ENCODE measurements around the gene APBA2. TPM values are rescaled to one million over a fixed set of nuclear protein-coding genes. Genes with fewer than 3 reads are reported as not detected.

The APBA2 gene
- total RNA-seq, 1 donor from 2014 or later: 35.8 TPM

GRCh38 chr15:29062626-29063025 lies 176.9 kb downstream of the APBA2 start:
- no peak overlapping the region for H2AFZ ChIP-seq (replicated peaks)
- no peaks in the 10 kb centered on the region for H3F3A ChIP-seq (ENCODE audit: low read depth)
- TF ChIP-seq EZH2phosphoT487 (IDR thresholded peaks at IDR 0.05) (no peak), CTCF (IDR thresholded peaks at IDR 0.05) (no peak), EZH2 (IDR thresholded peaks at IDR 0.05) (no peak)
- DNase-seq (ENCODE audit: low spot score): no peak
- no peak overlapping the region for H3K4me3 Mint-ChIP-seq
- no peaks in the 10 kb centered on the region for H3K4me1 ChIP-seq
- H3K9ac ChIP-seq: no peak overlapping the region
- no peak overlapping the region for H3K27ac ChIP-seq
- H3K27me3 ChIP-seq: no peaks in the 10 kb centered on the region
- H4K20me1 ChIP-seq (ENCODE audit: low read depth): peaks cover 6% of the 10 kb centered on the region
- H3K36me3 Mint-ChIP-seq: peaks cover 16% of the 10 kb centered on the region
- H3K9me3 ChIP-seq (ENCODE audit: low read depth): no peaks in the 10 kb centered on the region
- peaks cover 6% of the 10 kb centered on the region for H3K27me3 Mint-ChIP-seq (ENCODE audit: insufficient read depth, low read depth)
- peaks cover 7% of the 10 kb centered on the region for H3K79me2 ChIP-seq (ENCODE audit: low read depth)
- H3K4me3 ChIP-seq: no peak overlapping the region
- H3K27ac Mint-ChIP-seq: no peak overlapping the region
- H3K4me1 Mint-ChIP-seq: peaks cover 16% of the 10 kb centered on the region
- no peaks in the 10 kb centered on the region for H3K36me3 ChIP-seq
- H3K4me2 ChIP-seq: no peak overlapping the region
- H3K9me3 Mint-ChIP-seq: peaks cover 10% of the 10 kb centered on the region

DNA sequence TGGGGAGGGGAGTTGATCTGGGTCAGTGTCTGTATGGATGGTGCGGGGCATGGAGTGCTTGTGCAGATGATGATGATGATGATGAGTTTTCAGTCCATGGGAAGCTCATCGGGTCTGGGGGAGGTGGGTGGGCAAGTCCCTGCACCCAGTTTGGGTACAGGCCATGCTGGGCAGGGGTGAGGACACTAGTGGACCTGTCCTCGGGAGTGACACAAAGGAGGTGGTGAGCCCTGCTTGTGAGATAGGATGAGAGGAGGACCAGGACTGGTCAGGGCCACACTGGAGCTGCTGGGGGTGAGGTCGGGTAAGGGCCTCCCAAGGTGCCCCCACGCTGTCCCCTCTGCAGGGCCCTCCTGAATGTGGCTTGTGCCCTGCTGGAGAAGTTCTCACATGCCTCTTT lies 177.9 kb downstream of the APBA2 start:
- TF ChIP-seq CTCF (IDR thresholded peaks at IDR 0.05): no peak
- TF ChIP-seq EZH2phosphoT487 (IDR thresholded peaks at IDR 0.05): no peak
- TF ChIP-seq EZH2 (IDR thresholded peaks at IDR 0.05): no peak
- Histone ChIP-seq H3K27me3 (no peaks in the 10 kb centered on the region), H4K20me1 (ENCODE audit: low read depth) (peaks cover 6% of the 10 kb centered on the region), H3K27ac (no peak overlapping the region), H2AFZ (replicated peaks) (no peak overlapping the region), H3K4me1 (no peaks in the 10 kb centered on the region), H3K36me3 (no peaks in the 10 kb centered on the region), H3K4me3 (no peak overlapping the region), H3K9me3 (ENCODE audit: low read depth) (no peaks in the 10 kb centered on the region), H3K79me2 (ENCODE audit: low read depth) (peaks cover 5% of the 10 kb centered on the region), H3K4me2 (no peak overlapping the region), H3K9ac (no peak overlapping the region), H3F3A (ENCODE audit: low read depth) (no peaks in the 10 kb centered on the region)
- peaks cover 13% of the 10 kb centered on the region for H3K36me3 Mint-ChIP-seq
- peaks cover 22% of the 10 kb centered on the region for H3K4me1 Mint-ChIP-seq
- no peak overlapping the region for H3K4me3 Mint-ChIP-seq
- no peak for DNase-seq (ENCODE audit: low spot score)
- no peak overlapping the region for H3K27ac Mint-ChIP-seq
- peaks cover 11% of the 10 kb centered on the region for H3K9me3 Mint-ChIP-seq
- H3K27me3 Mint-ChIP-seq (ENCODE audit: insufficient read depth, low read depth): peaks cover 6% of the 10 kb centered on the region

- H3K4me2 ChIP-seq: no peak overlapping the region
- no peak for DNase-seq (ENCODE audit: low spot score)
- peaks cover 6% of the 10 kb centered on the region for H4K20me1 ChIP-seq (ENCODE audit: low read depth)
- no peak overlapping the region for H3K9ac ChIP-seq
- Mint-ChIP-seq H3K9me3 (peaks cover 17% of the 10 kb centered on the region), H3K4me3 (no peak overlapping the region), H3K4me1 (peaks cover 28% of the 10 kb centered on the region), H3K36me3 (peaks cover 16% of the 10 kb centered on the region), H3K27me3 (ENCODE audit: insufficient read depth, low read depth) (peaks cover 6% of the 10 kb centered on the region), H3K27ac (no peak overlapping the region)
- H3K4me3 ChIP-seq: no peak overlapping the region
- no peak overlapping the region for H2AFZ ChIP-seq (replicated peaks)
- H3K4me1 ChIP-seq: no peaks in the 10 kb centered on the region
- H3K27ac ChIP-seq: no peak overlapping the region
- H3K36me3 ChIP-seq: peaks cover 3% of the 10 kb centered on the region
- H3F3A ChIP-seq (ENCODE audit: low read depth): no peaks in the 10 kb centered on the region
- no peak for TF ChIP-seq CTCF (IDR thresholded peaks at IDR 0.05)
- TF ChIP-seq EZH2 (IDR thresholded peaks at IDR 0.05): no peak
- no peak for TF ChIP-seq EZH2phosphoT487 (IDR thresholded peaks at IDR 0.05)
- H3K9me3 ChIP-seq (ENCODE audit: low read depth): peaks cover 4% of the 10 kb centered on the region
- H3K79me2 ChIP-seq (ENCODE audit: low read depth): peaks cover 9% of the 10 kb centered on the region
- no peaks in the 10 kb centered on the region for H3K27me3 ChIP-seq
These were observed 178.5 kb downstream of the APBA2 start for GRCh38 chr15:29064290-29064689.
